Measurements from ENCODE around the gene RGS8.

The RGS8 gene

GRCh38 chr1:182658055-182658454 is 26.3 kb downstream of the RGS8 start:
- TF ChIP-seq CTCF (IDR thresholded peaks at IDR 0.05; ENCODE audit: low read depth, low read length): no peak
- in situ Hi-C loops (cut with HindIII; ENCODE audit: low sequenced_read_pairs): no loop called here
- no peak for DNase-seq (ENCODE audit: low read depth, low spot score)
- no peak overlapping the region for H3K4me3 ChIP-seq (ENCODE audit: low read depth, low read length)

GRCh38 chr1:182656842-182657397 is 27.5 kb downstream of the RGS8 start:
- no peak for DNase-seq (ENCODE audit: low read depth, low spot score)
- in situ Hi-C loops (cut with HindIII; ENCODE audit: low sequenced_read_pairs): no loop called here
- H3K4me3 ChIP-seq (ENCODE audit: low read depth, low read length): no peak overlapping the region
- no peak for TF ChIP-seq CTCF (IDR thresholded peaks at IDR 0.05; ENCODE audit: low read depth, low read length)

GRCh38 chr1:182653986-182654385 is 30.4 kb downstream of the RGS8 start:
- H3K4me3 ChIP-seq (ENCODE audit: low read depth, low read length): no peak overlapping the region
- in situ Hi-C loops (cut with HindIII; ENCODE audit: low sequenced_read_pairs): no loop called here
- no peak for DNase-seq (ENCODE audit: low read depth, low spot score)
- no peak for TF ChIP-seq CTCF (IDR thresholded peaks at IDR 0.05; ENCODE audit: low read depth, low read length)

GRCh38 chr1:182652933-182653332 is 31.5 kb downstream of the RGS8 start:
- in situ Hi-C loops (cut with HindIII; ENCODE audit: low sequenced_read_pairs): no loop called here

GRCh38 chr1:182651339-182651724 is 33.1 kb downstream of the RGS8 start:
- no peak overlapping the region for H3K4me3 ChIP-seq (ENCODE audit: low read depth, low read length)
- DNase-seq (ENCODE audit: low read depth, low spot score): no peak
- no peak for TF ChIP-seq CTCF (IDR thresholded peaks at IDR 0.05; ENCODE audit: low read depth, low read length)
- in situ Hi-C loops (cut with HindIII; ENCODE audit: low sequenced_read_pairs): no loop called here

More at GRCh38 chr1:182652933-182653332, 31.5 kb downstream of the RGS8 start:
- no peak for TF ChIP-seq CTCF (IDR thresholded peaks at IDR 0.05; ENCODE audit: low read depth, low read length)
- no peak overlapping the region for H3K4me3 ChIP-seq (ENCODE audit: low read depth, low read length)
- no peak for DNase-seq (ENCODE audit: low read depth, low spot score)

GRCh38 chr1:182650678-182651338 is 33.6 kb downstream of the RGS8 start:
- in situ Hi-C loops (cut with HindIII; ENCODE audit: low sequenced_read_pairs): no loop called here
- DNase-seq (ENCODE audit: low read depth, low spot score): no peak
- no peak overlapping the region for H3K4me3 ChIP-seq (ENCODE audit: low read depth, low read length)
- no peak for TF ChIP-seq CTCF (IDR thresholded peaks at IDR 0.05; ENCODE audit: low read depth, low read length)

Data from astrocyte of the spinal cord (primary cell).